ENCODE data around the gene ZNF710. TPM values are rescaled to one million over a fixed set of nuclear protein-coding genes. Genes with fewer than 3 reads are reported as not detected.

ZNF710 gene
- total and polyA plus RNA-seq, 3 donors from 2014 or later = 5.7 to 9.4 (median 7.8) TPM

- H3K27ac ChIP-seq = no peak overlapping the region
- WGBS, 2 donors = 95 to 98% methylated on average over 5 of the region's 5 CpGs
- H3K36me3 ChIP-seq (ENCODE audit: low read depth, missing control alignments) = no peaks in the 10 kb centered on the region
- DNase-seq = no peak
- TF ChIP-seq, protein P1, sequence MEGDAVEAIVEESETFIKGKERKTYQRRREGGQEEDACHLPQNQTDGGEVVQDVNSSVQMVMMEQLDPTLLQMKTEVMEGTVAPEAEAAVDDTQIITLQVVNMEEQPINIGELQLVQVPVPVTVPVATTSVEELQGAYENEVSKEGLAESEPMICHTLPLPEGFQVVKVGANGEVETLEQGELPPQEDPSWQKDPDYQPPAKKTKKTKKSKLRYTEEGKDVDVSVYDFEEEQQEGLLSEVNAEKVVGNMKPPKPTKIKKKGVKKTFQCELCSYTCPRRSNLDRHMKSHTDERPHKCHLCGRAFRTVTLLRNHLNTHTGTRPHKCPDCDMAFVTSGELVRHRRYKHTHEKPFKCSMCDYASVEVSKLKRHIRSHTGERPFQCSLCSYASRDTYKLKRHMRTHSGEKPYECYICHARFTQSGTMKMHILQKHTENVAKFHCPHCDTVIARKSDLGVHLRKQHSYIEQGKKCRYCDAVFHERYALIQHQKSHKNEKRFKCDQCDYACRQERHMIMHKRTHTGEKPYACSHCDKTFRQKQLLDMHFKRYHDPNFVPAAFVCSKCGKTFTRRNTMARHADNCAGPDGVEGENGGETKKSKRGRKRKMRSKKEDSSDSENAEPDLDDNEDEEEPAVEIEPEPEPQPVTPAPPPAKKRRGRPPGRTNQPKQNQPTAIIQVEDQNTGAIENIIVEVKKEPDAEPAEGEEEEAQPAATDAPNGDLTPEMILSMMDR (IDR thresholded peaks at IDR 0.05) = no peak
- TF ChIP-seq POLR2A (IDR thresholded peaks at IDR 0.05) = no peak
- intact Hi-C loops (cut with DNase I; ENCODE audit: low total_unique reads) = no loop called here
- H3K9me3 ChIP-seq = no peaks in the 10 kb centered on the region
- peaks cover 6% of the 10 kb centered on the region for H3K4me1 ChIP-seq
- no peak overlapping the region for H3K4me3 ChIP-seq
- H3K27me3 ChIP-seq = no peaks in the 10 kb centered on the region
Observed at GRCh38 chr15:90028376-90028944, 27.3 kb downstream of the ZNF710 start.

GRCh38 chr15:90029024-90029423 is 27.9 kb downstream of the ZNF710 start:
- Histone ChIP-seq H3K4me1 (peaks cover 6% of the 10 kb centered on the region), H3K36me3 (ENCODE audit: low read depth, missing control alignments) (no peaks in the 10 kb centered on the region), H3K27me3 (no peaks in the 10 kb centered on the region), H3K27ac (no peak overlapping the region), H3K9me3 (no peaks in the 10 kb centered on the region), H3K4me3 (no peak overlapping the region)
- intact Hi-C loops (cut with DNase I; ENCODE audit: low total_unique reads) = no loop called here
- no peak for DNase-seq
- TF ChIP-seq, protein P1 (IDR thresholded peaks at IDR 0.05) = no peak
- TF ChIP-seq POLR2A (IDR thresholded peaks at IDR 0.05) = no peak
- 86 to 90% methylated on average over 1 of the region's 1 CpG for WGBS, 2 donors

- H3K9me3 ChIP-seq = no peaks in the 10 kb centered on the region
- DNase-seq = no peak
- TF ChIP-seq, protein P1 (IDR thresholded peaks at IDR 0.05) = no peak
- TF ChIP-seq POLR2A (IDR thresholded peaks at IDR 0.05) = no peak
- no peaks in the 10 kb centered on the region for H3K36me3 ChIP-seq (ENCODE audit: low read depth, missing control alignments)
- no peaks in the 10 kb centered on the region for H3K27me3 ChIP-seq
- intact Hi-C loops (cut with DNase I; ENCODE audit: low total_unique reads) = no loop called here
- peaks cover 6% of the 10 kb centered on the region for H3K4me1 ChIP-seq
- no peak overlapping the region for H3K4me3 ChIP-seq
- WGBS, 2 donors = 86 to 87% methylated on average over 8 of the region's 8 CpGs
- H3K27ac ChIP-seq = no peak overlapping the region
Observed at GRCh38 chr15:90030376-90030775, 29.3 kb downstream of the ZNF710 start.

- no peaks in the 10 kb centered on the region for H3K36me3 ChIP-seq (ENCODE audit: low read depth, missing control alignments)
- no peak for TF ChIP-seq POLR2A (IDR thresholded peaks at IDR 0.05)
- 54 to 55% methylated on average over 8 of the region's 8 CpGs for WGBS, 2 donors
- no peak overlapping the region for H3K4me3 ChIP-seq
- no peaks in the 10 kb centered on the region for H3K27me3 ChIP-seq
- H3K27ac ChIP-seq = no peak overlapping the region
- intact Hi-C loops (cut with DNase I; ENCODE audit: low total_unique reads) = no loop called here
- DNase-seq = no peak
- no peaks in the 10 kb centered on the region for H3K9me3 ChIP-seq
- peaks cover 6% of the 10 kb centered on the region for H3K4me1 ChIP-seq
Observed at GRCh38 chr15:90031231-90031791, 30.2 kb downstream of the ZNF710 start.

DNA sequence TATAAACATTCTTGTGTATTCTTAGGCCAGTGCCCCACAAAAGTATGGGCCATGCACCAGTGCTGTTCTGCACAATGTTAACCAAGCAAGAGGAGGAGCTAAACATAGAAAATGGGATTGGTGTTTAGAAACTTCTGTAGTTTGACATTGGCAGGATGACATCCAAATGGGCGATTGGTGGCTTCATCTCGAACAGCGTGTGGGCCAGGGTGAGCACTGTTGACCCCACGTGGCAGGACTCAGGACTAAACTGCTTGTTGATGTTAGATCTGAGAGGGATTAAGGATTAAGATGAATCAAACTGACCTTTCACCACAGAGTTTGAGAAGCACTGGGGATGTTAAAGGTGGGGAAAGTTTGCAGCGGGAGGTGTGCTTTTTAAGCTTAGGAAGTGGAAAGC is 31.9 kb downstream of the ZNF710 start:
- DNase-seq = no peak
- intact Hi-C loops (cut with DNase I; ENCODE audit: low total_unique reads) = no loop called here
- Histone ChIP-seq H3K36me3 (ENCODE audit: low read depth, missing control alignments) (no peaks in the 10 kb centered on the region), H3K27ac (no peak overlapping the region), H3K9me3 (no peaks in the 10 kb centered on the region), H3K4me3 (no peak overlapping the region), H3K4me1 (peaks cover 6% of the 10 kb centered on the region), H3K27me3 (no peaks in the 10 kb centered on the region)
- WGBS, 2 donors = 79% methylated on average over 5 of the region's 5 CpGs
- TF ChIP-seq POLR2A (IDR thresholded peaks at IDR 0.05) = no peak
- TF ChIP-seq, protein P1 (IDR thresholded peaks at IDR 0.05) = no peak

Measured in testis (tissue), 3 donors.